ENCODE data around the gene JARID2. TPM values are rescaled to one million over a fixed set of nuclear protein-coding genes. Genes with fewer than 3 reads are reported as not detected.
A peak's percentile ranks its signal among the peaks of the same experiment; 100 is the strongest.

The JARID2 gene
- total and polyA plus RNA-seq, 9 of the 15 experiments (the other 6 are each of a cell fraction or from before 2014, with no cell fraction given), result 5.0 to 29.0 (median 15.6) TPM

DNA sequence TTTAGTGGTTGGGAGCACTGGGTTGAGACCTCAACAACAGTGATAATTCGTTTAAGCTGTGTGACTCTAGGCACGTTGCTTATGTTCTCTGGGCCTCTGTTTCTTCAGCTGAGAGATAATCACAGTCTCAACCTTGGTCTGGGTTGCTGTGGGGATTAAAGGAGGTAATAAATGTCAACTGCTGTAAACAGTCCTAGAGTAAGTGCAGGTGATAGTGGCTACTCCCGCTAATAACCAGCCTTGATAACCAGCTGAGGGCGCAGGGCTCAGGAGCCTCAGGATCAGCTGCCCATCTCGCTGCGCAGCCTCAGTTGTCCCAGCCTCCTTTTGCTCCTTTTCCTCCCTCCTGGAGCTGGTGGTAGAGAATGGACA is 58.0 kb downstream of the JARID2 start (continued):
- TF ChIP-seq ZFP36 (IDR thresholded peaks at IDR 0.05; ENCODE audit: low read depth, low read length, partially characterized antibody) (peak; percentile 81), RBM25 (IDR thresholded peaks at IDR 0.05; ENCODE audit: low read depth, low read length, severe bottlenecking) (peak; percentile 26), GABPB1 (CRISPR knock-in tag; IDR thresholded peaks at IDR 0.05) (0 out of 2 replicates have a peak, but pooled peaks have one; percentile 30), POLR2H (tag; IDR thresholded peaks at IDR 0.05; ENCODE audit: low read depth) (no peak), ZNF140 (CRISPR knock-in tag; IDR thresholded peaks at IDR 0.05) (no peak), CBX2 (IDR thresholded peaks at IDR 0.05; ENCODE audit: insufficient read depth, low read length, poor library complexity, severe bottlenecking) (no peak), ESRRB (CRISPR knock-in tag; IDR thresholded peaks at IDR 0.05; ENCODE audit: borderline replicate concordance) (no peak), KDM1A (IDR thresholded peaks at IDR 0.05) (peak; percentile 38 to 65; a peak in 3 of 4 replicates)
- TF ChIP-seq, protein P1, sequence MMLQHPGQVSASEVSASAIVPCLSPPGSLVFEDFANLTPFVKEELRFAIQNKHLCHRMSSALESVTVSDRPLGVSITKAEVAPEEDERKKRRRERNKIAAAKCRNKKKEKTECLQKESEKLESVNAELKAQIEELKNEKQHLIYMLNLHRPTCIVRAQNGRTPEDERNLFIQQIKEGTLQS (IDR thresholded peaks at IDR 0.05), result no peak
- TF ChIP-seq, protein P1 (CRISPR knock-in tag; conservative IDR thresholded peaks at IDR 0.05), result no peak
- TF ChIP-seq, protein P2, sequence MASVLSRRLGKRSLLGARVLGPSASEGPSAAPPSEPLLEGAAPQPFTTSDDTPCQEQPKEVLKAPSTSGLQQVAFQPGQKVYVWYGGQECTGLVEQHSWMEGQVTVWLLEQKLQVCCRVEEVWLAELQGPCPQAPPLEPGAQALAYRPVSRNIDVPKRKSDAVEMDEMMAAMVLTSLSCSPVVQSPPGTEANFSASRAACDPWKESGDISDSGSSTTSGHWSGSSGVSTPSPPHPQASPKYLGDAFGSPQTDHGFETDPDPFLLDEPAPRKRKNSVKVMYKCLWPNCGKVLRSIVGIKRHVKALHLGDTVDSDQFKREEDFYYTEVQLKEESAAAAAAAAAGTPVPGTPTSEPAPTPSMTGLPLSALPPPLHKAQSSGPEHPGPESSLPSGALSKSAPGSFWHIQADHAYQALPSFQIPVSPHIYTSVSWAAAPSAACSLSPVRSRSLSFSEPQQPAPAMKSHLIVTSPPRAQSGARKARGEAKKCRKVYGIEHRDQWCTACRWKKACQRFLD (CRISPR knock-in tag; IDR thresholded peaks at IDR 0.05), result no peak
- TF ChIP-seq, protein P3, sequence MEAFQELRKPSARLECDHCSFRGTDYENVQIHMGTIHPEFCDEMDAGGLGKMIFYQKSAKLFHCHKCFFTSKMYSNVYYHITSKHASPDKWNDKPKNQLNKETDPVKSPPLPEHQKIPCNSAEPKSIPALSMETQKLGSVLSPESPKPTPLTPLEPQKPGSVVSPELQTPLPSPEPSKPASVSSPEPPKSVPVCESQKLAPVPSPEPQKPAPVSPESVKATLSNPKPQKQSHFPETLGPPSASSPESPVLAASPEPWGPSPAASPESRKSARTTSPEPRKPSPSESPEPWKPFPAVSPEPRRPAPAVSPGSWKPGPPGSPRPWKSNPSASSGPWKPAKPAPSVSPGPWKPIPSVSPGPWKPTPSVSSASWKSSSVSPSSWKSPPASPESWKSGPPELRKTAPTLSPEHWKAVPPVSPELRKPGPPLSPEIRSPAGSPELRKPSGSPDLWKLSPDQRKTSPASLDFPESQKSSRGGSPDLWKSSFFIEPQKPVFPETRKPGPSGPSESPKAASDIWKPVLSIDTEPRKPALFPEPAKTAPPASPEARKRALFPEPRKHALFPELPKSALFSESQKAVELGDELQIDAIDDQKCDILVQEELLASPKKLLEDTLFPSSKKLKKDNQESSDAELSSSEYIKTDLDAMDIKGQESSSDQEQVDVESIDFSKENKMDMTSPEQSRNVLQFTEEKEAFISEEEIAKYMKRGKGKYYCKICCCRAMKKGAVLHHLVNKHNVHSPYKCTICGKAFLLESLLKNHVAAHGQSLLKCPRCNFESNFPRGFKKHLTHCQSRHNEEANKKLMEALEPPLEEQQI (IDR thresholded peaks at IDR 0.05), result no peak
- TF ChIP-seq, protein P4, sequence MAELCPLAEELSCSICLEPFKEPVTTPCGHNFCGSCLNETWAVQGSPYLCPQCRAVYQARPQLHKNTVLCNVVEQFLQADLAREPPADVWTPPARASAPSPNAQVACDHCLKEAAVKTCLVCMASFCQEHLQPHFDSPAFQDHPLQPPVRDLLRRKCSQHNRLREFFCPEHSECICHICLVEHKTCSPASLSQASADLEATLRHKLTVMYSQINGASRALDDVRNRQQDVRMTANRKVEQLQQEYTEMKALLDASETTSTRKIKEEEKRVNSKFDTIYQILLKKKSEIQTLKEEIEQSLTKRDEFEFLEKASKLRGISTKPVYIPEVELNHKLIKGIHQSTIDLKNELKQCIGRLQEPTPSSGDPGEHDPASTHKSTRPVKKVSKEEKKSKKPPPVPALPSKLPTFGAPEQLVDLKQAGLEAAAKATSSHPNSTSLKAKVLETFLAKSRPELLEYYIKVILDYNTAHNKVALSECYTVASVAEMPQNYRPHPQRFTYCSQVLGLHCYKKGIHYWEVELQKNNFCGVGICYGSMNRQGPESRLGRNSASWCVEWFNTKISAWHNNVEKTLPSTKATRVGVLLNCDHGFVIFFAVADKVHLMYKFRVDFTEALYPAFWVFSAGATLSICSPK (IDR thresholded peaks at IDR 0.05; ENCODE audit: borderline replicate concordance), result no peak

All from K562 (cell line).